ENCODE results near the gene C1QB.

C1QB gene

DNA sequence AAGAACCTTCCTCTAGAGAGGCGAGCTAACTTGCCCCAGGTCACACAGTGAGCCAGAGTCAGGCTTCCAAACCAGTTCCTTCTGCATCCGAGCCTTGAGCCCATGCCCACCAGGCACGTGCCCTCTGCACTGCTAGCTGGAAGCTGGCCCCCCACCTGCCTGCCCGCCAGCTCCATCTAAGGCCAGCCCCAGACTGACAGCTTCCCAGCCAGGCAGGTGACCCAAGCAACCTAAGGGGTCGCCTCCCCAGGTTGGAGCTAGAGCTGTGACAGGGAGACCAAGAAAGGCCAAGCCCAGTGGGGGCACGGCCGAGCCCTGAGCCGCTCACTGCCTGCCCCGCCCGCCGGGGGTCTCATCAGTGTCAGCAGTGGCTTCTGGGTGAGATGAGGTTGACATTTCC, 36.5 kb upstream of the C1QB start:
- TF ChIP-seq CTCF (IDR thresholded peaks at IDR 0.05), result no peak
- DNase-seq, result no peak
- peaks cover 0 to 84% of the 10 kb centered on the region in 2 donors for H3K27me3 ChIP-seq
- H3K27ac ChIP-seq, result no peak overlapping the region
- H3K9me3 ChIP-seq, result no peaks in the 10 kb centered on the region
- no peaks in the 10 kb centered on the region for H3K4me1 ChIP-seq
- no peaks in the 10 kb centered on the region for H3K36me3 ChIP-seq
- intact Hi-C loops (cut with DNase I; ENCODE audit: low total_unique reads), result no loop called here
- no peak overlapping the region for H3K4me3 ChIP-seq

- no peak for DNase-seq
- H3K4me3 ChIP-seq, result no peak overlapping the region
- H3K4me1 ChIP-seq, result no peaks in the 10 kb centered on the region
- H3K27ac ChIP-seq, result no peak overlapping the region
- no peaks in the 10 kb centered on the region for H3K9me3 ChIP-seq
- TF ChIP-seq CTCF (IDR thresholded peaks at IDR 0.05), result no peak
- no peaks in the 10 kb centered on the region for H3K36me3 ChIP-seq
- H3K27me3 ChIP-seq, result peaks cover 0 to 89% of the 10 kb centered on the region in 2 donors
- intact Hi-C loops (cut with DNase I; ENCODE audit: low total_unique reads), result no loop called here
These were observed 35.0 kb upstream of the C1QB start for GRCh38 chr1:22618056-22618455.

DNA sequence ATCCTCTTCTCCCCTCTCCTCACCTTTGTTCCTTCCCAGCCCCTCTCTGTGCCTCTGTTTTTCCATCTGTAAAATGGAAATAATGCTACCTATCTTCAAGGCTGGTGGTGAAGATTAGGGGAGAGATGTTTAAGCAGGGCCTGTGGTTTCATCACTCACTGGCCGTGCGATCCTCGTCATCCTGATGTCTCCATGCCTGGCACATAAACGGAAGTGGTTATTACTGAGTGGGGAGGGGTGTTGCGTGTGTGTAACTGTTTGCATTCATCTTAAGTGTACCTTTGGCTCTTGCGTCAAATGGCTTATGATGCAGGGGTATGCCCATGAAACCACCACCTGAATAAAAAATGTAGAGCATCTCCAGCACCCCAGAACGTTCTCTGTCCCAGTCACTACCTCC, 33.8 kb upstream of the C1QB start:
- H3K36me3 ChIP-seq, result no peaks in the 10 kb centered on the region
- no peaks in the 10 kb centered on the region for H3K9me3 ChIP-seq
- intact Hi-C loops (cut with DNase I; ENCODE audit: low total_unique reads), result no loop called here
- H3K4me3 ChIP-seq, result no peak overlapping the region
- no peaks in the 10 kb centered on the region for H3K4me1 ChIP-seq
- H3K27ac ChIP-seq, result no peak overlapping the region
- H3K27me3 ChIP-seq, result peaks cover 0 to 89% of the 10 kb centered on the region in 2 donors
- no peak for DNase-seq
- no peak for TF ChIP-seq CTCF (IDR thresholded peaks at IDR 0.05)

GRCh38 chr1:22619798-22620197, 33.2 kb upstream of the C1QB start:
- peaks cover 0 to 91% of the 10 kb centered on the region in 2 donors for H3K27me3 ChIP-seq
- intact Hi-C loops (cut with DNase I; ENCODE audit: low total_unique reads), result loop anchor here (10.0 kb wide), 1 partner anchor 895 kb away; no protein-coding TSS in a partner anchor
- no peaks in the 10 kb centered on the region for H3K4me1 ChIP-seq
- H3K9me3 ChIP-seq, result no peaks in the 10 kb centered on the region
- H3K27ac ChIP-seq, result no peak overlapping the region
- no peak for DNase-seq
- no peak for TF ChIP-seq CTCF (IDR thresholded peaks at IDR 0.05)
- no peaks in the 10 kb centered on the region for H3K36me3 ChIP-seq
- no peak overlapping the region for H3K4me3 ChIP-seq

GRCh38 chr1:22621761-22622160, 31.3 kb upstream of the C1QB start:
- intact Hi-C loops (cut with DNase I; ENCODE audit: low total_unique reads), result loop anchor here (10.0 kb wide), 1 partner anchor 893 kb away; no protein-coding TSS in a partner anchor
- Histone ChIP-seq H3K9me3 (no peaks in the 10 kb centered on the region), H3K27ac (no peak overlapping the region), H3K27me3 (peaks cover 0 to 97% of the 10 kb centered on the region in 2 donors), H3K36me3 (no peaks in the 10 kb centered on the region), H3K4me1 (no peaks in the 10 kb centered on the region), H3K4me3 (no peak overlapping the region)
- TF ChIP-seq CTCF (IDR thresholded peaks at IDR 0.05), result no peak
- no peak for DNase-seq
